ENCODE measurements around the gene C10orf95.
"Not testable (repeated sequence)": the region's sequence is repeated elsewhere in the genome, so short reads cannot be mapped to it uniquely, and the experiment has no call there.

C10orf95 gene

DNA sequence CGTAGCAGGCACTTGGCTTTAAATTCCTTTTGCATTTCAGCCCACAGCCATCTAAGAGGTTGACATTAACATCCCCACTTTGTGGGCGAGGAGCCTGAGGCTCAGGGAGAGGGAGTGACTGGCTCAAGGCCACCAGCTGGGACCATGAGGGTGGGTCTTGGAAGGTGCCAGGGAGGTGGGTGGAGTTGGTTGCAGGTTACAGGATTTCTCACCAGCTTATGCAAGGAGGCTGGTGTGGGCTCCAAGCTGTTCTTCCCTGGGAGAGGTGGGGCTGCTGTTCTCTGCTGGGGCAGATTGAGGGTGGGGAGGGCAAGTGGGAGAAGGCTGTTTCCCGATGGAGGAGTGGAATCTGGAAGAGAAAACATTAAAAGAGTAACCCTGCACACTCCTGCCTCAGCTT lies 14.1 kb upstream of the C10orf95 start:
- no peak for DNase-seq (ENCODE audit: low read depth)

DNA sequence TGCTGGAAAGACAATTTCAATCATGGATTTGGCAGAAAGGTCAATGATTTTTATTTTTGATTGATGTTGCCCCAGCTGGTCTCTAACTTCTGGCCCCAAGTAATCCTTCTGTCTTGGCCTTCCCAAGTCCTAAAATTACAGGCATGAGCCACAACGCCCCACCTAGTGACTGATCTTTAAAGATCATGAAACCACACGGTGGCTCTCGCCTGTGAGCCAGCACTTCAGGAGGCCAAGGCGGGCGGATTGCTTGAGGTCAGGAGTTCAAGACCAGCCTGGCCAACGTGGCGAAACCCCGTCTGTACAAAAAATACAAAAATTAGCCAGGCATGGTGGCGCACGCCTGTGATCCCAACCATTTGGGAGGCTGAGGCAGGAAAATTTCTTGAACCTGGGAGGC lies 12.6 kb upstream of the C10orf95 start:
- no peak for DNase-seq (ENCODE audit: low read depth)

DNA sequence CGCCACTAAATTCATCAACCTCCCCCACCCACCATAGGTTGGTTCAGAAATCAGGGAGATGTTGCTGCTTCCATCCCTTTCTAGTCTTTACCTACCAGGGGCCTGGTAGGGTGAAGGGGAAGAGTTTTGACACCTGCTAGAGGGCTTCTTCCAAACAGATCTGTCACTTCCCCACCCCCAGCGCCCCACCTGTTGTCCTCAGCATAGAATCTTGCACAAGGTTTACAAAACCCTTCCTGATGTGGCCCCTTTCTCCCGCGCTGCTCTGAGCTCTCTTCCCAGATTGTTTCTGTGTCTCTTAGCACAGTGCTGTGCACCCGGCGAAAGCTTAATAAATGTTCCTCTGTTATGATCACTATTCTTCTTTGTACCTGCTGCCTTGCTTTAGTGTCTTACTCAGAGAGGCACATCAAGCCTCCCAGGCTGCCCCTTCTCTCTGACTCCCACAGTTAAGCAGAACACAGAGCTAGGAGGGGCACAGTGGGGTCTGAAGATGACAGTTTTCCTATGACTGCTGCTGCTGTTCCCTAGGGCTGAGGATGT lies 11.2 kb upstream of the C10orf95 start:
- no peak for DNase-seq (ENCODE audit: low read depth)

DNA sequence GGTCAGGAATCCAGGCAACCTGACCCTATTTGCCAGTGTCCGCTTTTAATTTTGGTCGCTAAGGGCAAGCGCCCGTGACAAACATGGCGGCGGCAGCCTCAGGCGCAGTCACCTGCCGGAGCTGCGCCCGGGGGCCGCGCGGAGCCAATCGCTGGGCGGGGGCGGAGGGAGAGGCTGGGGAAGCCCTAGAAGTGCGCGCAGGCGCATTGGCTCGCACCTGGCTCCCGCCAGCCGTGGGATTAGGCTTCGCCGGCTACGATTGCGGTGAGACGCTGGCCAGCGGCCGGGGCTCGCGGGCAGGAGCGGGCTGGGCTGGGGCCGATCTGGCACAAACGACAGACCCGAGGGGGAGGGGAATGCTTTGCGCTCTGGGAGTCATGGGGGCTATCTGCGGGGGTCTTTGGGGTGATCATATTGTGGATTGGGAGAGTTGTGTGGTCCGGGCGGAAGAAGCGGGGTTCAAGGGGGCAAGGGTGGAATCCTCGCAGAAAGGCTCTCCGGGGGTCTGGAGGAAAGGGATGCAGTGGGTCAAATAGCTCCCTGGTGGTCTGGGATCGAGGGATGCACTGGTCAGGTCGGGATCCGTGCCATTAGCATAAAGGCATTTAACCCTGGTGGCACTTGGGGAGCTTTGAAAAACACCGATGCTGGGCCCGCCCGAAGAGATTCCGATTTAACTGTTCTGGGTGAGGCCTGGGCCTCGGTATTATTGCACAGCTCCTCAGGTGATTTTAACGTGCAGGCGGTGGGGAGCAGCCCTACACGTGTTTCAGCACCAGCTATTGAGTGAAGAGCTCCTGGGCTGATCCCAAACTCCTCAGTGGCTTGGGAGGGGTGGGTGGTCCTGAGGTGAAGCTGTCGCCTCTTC lies 10.1 kb upstream of the C10orf95 start:
- DNase-seq (ENCODE audit: low read depth) = no peak

GRCh38 chr10:102460836-102461186 lies 9.5 kb upstream of the C10orf95 start:
- no peak for DNase-seq (ENCODE audit: low read depth)

DNA sequence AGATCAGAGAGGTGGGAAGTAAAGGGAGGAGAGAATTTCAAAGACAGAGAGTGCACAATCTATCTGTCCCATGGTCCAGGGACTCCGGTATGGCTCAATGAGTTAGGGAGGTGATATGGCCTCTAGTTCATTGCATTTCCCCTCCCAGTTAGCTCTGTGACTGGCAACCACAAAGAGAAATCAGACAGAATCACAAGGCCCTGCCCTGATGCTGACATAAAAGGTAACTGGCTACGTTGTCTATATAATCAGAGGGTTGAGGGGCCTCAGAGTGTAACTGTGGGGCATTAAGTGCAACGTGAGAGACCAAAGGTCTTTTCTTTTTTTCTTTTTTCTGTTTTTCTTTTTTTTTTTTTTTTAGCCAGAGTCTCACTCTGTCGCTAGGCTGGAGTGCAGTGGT lies 7.3 kb upstream of the C10orf95 start:
- no peak for DNase-seq (ENCODE audit: low read depth)

- DNase-seq (ENCODE audit: low read depth) = no peak
Measured at GRCh38 chr10:102457591-102458150, 6.3 kb upstream of the C10orf95 start.

DNA sequence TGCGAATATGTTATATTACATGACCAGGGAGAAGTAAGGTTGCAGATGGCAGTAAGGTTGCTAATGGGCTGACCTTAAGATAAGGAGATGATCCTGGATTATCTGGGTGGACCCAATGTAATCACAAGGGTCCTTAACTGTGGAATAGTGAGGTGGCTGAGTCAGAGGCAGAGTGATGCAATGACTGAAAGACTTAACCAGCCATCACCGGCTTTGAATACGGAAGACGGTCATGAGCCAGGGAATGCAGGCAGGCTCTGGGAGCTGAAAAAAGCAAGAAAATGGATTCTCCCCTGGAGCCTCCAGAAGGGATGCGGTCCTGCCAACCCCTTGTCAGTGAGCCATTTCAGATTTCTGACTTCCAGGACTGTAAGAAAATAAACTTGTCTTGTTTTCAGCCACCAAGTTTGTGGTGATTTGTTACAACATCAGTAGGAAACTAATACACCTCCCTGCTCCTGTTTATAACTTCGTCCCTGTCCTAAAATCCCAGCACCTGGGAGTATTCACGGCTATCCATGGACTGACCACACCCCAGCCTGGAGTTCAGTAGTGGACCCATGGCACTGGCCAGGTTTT lies 4.6 kb upstream of the C10orf95 start:
- DNase-seq (ENCODE audit: low read depth) = no peak

GRCh38 chr10:102454662-102455487 lies 3.5 kb upstream of the C10orf95 start:
- not testable (repeated sequence) for DNase-seq (ENCODE audit: low read depth)

GRCh38 chr10:102453502-102453901 lies 2.2 kb upstream of the C10orf95 start:
- no peak for DNase-seq (ENCODE audit: low read depth)

DNA sequence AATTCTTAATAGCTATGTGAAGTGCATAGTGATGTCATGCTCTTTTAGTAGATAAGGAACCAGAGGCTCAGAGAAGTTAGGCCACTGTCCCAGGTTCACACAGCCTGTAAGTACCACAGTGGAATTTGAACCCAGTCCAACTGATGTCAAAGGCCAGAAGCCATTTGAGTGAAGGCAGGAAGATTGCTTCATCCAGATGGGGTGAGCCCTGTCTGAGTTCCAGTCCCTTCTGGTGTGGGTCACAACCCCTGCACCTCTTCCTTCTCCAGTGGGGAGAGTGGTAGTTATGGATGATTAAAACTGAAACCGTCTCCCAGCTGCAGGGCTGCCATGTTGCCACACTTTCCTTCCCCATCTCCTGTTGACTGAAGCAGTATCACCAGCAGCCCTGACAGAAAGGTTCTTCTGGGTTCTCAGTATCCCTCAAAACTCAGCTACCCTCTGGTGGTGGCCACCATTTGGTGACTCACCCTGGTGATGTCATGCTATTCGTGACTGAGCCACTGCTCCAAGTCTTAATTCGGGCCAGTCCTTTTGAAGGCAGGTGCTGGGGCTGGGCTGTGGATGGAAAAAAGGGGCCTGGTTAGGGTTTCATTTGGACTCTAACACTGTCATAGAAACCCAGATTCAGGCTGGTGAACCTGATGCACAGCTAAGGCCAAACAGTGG lies 1.5 kb upstream of the C10orf95 start:
- DNase-seq (ENCODE audit: low read depth) = no peak

DNA sequence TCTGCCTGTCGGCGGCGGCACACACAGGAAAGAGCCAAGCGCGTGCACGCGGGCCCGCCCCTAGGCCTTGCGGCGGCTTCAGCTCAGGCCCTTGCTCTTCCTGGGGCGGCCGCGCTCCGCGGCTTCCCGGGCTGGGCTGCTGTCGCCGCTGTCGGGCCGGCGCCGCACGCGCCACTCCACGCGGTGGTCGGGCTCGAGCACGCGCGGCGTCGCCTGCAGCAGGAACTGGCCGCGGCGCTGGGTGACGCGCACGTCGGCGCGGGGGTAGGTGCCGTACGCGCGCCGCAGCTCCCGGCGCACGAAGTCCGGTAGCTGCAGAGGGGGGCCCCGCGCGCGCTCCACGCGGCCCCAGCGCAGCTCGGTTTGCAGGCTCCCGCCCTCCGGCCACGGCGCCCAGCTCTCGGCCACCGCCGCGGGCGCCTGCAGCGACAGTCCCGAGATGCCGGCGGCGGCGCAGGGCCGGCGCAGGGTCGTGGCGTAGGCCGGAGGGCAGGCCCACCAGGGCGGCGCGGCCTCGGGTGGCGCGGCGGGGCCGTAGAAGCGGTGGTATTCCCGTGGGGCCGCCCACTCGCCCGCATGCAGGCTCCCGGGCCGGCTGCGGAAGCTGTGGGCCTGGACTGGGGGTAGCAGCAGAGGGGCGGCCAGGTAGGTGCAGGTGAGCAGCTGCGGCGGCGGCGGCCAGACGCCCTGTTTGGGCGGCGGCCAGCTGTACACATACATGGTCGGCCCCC lies 804 bp downstream of the C10orf95 start:
- DNase-seq (ENCODE audit: low read depth) = no peak

DNA sequence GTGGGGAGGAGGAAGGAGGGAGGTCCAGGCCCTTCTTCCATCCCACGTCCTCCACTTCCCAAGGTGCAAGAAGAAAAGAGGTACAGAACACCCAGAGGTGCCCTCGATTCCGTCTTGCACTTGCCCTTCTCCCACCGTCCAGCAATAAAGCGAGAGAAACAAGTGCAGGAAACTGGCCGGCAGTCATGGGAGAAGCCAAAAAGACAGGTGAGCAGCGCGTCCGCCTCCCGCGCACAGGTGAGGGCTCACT lies 1.3 kb downstream of the C10orf95 start:
- no peak for DNase-seq (ENCODE audit: low read depth)

- no peak for DNase-seq (ENCODE audit: low read depth)
Measured at GRCh38 chr10:102449321-102450123, 1.8 kb downstream of the C10orf95 start.

DNA sequence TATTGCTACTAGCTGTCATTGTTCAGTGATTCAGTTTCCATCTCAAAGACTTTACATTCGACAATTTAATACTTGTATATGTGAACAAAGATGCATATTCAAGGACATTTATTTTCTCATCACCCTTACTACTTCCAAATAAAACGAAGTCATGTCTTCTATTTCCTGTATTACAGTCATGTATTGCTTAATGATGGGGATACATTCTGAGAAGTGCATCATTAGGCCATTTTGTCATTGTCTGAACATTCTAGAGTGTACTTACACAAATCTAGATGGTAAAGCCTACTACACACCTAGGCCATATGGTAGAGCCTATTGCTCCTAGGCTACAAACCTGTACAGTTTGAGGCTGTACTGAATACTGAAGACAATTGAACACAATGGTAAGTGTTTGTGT lies 6.5 kb downstream of the C10orf95 start:
- no peak for DNase-seq (ENCODE audit: low read depth)

- no peak for DNase-seq (ENCODE audit: low read depth)
Measured at GRCh38 chr10:102438374-102438773, 13.0 kb downstream of the C10orf95 start.

DNA sequence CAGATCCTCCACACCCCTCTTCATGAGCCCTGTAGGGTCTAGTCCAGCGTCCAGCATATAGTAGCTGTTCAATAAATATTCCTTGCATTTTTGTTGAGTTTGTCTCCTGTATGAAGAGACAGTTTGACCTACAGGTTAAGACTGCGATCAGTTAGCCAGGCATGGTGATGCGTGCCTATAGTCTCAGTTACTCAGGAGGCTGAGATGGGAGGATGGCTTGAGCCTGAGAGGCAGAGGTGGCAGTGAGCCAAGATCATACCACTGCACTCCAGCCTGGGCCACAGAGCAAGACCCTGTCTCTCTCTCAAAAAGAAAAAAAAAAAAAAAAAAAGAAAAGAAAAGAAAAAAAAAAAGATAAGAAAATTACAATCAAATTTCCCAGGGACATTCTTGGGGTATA lies 13.8 kb downstream of the C10orf95 start:
- DNase-seq (ENCODE audit: low read depth) = no peak

GRCh38 chr10:102436312-102436711 lies 15.0 kb downstream of the C10orf95 start:
- DNase-seq (ENCODE audit: low read depth) = no peak

DNA sequence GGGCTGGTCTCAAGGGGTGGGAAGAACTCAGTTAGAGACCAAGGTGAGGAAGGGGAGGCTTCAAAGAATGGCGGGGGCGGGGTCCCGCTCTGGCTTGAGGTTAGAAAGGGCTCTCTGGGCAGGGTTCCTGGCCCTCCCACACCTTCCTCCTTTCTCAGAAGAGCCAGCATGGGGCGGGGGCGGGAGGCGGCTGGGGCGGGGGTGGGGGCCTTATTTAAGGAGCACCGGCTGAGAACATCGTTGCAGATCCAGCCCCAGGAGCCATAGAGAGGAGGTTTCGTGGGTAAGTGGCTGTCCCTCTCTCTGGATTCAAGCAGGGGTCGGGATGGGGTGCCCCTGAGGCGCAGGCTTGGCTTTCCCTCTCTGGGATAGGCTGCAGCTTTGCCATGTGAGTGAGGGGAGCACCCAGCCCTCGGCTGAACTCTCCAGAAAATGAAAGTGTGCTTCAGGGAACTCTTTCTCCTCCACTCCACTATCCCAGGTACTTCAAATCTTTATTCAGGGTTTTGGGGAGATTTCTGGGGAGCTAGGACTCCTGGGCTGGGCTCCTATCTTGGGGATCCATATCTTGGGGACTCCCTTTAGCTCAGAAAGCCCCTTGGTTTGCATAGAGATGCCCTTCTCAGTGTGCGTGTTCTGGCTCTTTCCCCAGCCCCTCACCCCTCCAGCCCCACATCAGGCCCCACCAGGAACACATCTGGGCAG lies 15.7 kb downstream of the C10orf95 start:
- DNase-seq (ENCODE audit: low read depth) = no peak

DNA sequence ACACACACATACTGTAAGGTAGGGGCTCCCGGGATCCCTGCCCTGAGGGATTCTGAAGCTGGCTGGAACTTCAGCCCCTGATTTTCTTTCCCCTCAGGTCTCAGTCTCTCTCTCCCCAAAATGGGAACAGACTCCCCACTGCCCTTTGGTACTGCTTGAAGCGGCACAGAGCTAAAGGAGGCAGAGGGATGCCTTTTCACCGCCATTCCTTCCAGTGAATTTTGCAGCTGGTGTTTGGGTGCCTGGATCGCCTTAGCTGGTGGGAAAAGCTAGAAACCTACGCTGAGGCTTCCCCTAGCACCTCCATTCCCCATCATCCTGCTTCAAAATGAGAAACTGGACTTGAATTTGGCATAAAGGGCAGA lies 16.2 kb downstream of the C10orf95 start:
- DNase-seq (ENCODE audit: low read depth) = no peak
